ENCODE data around the gene SLC25A5. TPM values are rescaled to one million over a fixed set of nuclear protein-coding genes. Genes with fewer than 3 reads are reported as not detected.

The SLC25A5 gene
- total RNA-seq, 1 experiment from 2014 or later: 454 TPM

DNA sequence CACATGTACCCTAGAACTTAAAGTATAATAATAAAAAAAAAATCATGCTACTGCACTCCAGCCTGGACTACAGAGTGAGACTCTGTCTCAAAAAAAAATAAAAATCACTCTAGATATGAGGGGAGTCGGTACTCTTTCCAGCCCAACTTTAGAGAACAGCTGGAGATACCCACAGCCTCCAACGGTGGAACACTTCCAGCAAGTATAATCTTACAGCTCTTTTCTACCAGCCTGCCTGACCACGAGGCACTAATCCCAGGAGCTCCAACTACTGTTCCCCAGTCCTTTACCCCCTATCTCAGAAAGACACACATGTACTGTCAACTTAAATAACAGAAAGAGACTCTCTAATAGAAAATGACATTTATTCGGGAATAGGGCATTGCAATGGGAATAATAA lies 50.1 kb downstream of the SLC25A5 start:
- Mint-ChIP-seq H3K27ac (no peak overlapping the region), H3K4me3 (no peak overlapping the region), H3K9me3 (peaks cover 70 to 81% of the 10 kb centered on the region in 2 experiments)

More for the DNA sequence above, 50.1 kb downstream of the SLC25A5 start:
- Histone ChIP-seq H4K5ac (ENCODE audit: insufficient read length, low read depth, low read length) (no peak overlapping the region), H3K23me2 (ENCODE audit: insufficient read length, low read depth, low read length, poor library complexity, severe bottlenecking) (no peaks in the 10 kb centered on the region), H2BK20ac (ENCODE audit: low read depth, low read length, poor library complexity, severe bottlenecking) (no peak overlapping the region), H4K20me1 (ENCODE audit: control insufficient read depth, insufficient read depth, insufficient read length) (no peaks in the 10 kb centered on the region), H2AK5ac (ENCODE audit: insufficient read length, low read length) (no peak overlapping the region), H3K56ac (ENCODE audit: insufficient read length, low read depth, low read length) (no peak overlapping the region), H3K4me1 (ENCODE audit: insufficient read depth, low read length) (no peaks in the 10 kb centered on the region), H3K27me3 (ENCODE audit: insufficient read depth, low read length) (no peaks in the 10 kb centered on the region), H2BK12ac (ENCODE audit: insufficient read length, low read depth, low read length) (no peak overlapping the region), H3K27ac (ENCODE audit: insufficient read length, low read depth, low read length) (no peak overlapping the region), H2AFZ (ENCODE audit: low read length) (no peak overlapping the region), H4K91ac (ENCODE audit: insufficient read length, low read depth, low read length) (no peak overlapping the region), H3T11ph (ENCODE audit: low read length) (no peak overlapping the region), H4K8ac (replicated peaks; ENCODE audit: insufficient read length, low read depth, low read length) (no peak overlapping the region), H3K79me2 (ENCODE audit: insufficient read depth, low read length) (no peaks in the 10 kb centered on the region), H3K9me3 (ENCODE audit: control insufficient read depth, low read depth, low read length) (peaks cover 28% of the 10 kb centered on the region), H3K9ac (ENCODE audit: extremely low read depth, insufficient read length, low read length) (no peak overlapping the region), H3K4ac (ENCODE audit: low read depth, low read length) (no peak overlapping the region), H3K18ac (ENCODE audit: insufficient read length, low read depth, low read length) (no peak overlapping the region), H2BK5ac (ENCODE audit: insufficient read length, low read length) (no peak overlapping the region), H3K79me1 (ENCODE audit: insufficient read depth, low read depth, low read length, poor library complexity, severe bottlenecking) (no peaks in the 10 kb centered on the region), H3K4me2 (ENCODE audit: insufficient read depth, insufficient read length, low read length) (no peak overlapping the region), H3K14ac (ENCODE audit: insufficient read depth, low read length) (no peak overlapping the region), H2BK120ac (ENCODE audit: low read depth, low read length, poor library complexity, severe bottlenecking) (no peak overlapping the region), H3K23ac (ENCODE audit: insufficient read length, low read depth, low read length) (no peak overlapping the region), H2BK15ac (ENCODE audit: low read depth, low read length) (no peak overlapping the region)
- WGBS (ENCODE audit: extremely low coverage, insufficient read length, low lambda C conversion rate): no CpG with 5 or more reads among the region's 4 CpGs
- no peaks in the 10 kb centered on the region for H3K4me1 Mint-ChIP-seq
- peaks cover 0 to 2% (median 0%) of the 10 kb centered on the region in 3 experiments; a peak in 2 of 7 replicates for H3K36me3 Mint-ChIP-seq (ENCODE audit: insufficient read depth in 1 of 3, low read depth in 3 of 3)
- H3K27me3 Mint-ChIP-seq (ENCODE audit: low read depth): no peaks in the 10 kb centered on the region
- DNase-seq: no peak
- TF ChIP-seq, protein P1, sequence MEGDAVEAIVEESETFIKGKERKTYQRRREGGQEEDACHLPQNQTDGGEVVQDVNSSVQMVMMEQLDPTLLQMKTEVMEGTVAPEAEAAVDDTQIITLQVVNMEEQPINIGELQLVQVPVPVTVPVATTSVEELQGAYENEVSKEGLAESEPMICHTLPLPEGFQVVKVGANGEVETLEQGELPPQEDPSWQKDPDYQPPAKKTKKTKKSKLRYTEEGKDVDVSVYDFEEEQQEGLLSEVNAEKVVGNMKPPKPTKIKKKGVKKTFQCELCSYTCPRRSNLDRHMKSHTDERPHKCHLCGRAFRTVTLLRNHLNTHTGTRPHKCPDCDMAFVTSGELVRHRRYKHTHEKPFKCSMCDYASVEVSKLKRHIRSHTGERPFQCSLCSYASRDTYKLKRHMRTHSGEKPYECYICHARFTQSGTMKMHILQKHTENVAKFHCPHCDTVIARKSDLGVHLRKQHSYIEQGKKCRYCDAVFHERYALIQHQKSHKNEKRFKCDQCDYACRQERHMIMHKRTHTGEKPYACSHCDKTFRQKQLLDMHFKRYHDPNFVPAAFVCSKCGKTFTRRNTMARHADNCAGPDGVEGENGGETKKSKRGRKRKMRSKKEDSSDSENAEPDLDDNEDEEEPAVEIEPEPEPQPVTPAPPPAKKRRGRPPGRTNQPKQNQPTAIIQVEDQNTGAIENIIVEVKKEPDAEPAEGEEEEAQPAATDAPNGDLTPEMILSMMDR (conservative IDR thresholded peaks at IDR 0.05): no peak

Other genes with a start within 250 kb of the SLC25A5 start
- 133 TPM in 2 replicates for gene PGRMC1, start 232.2 kb upstream of the SLC25A5 start, total RNA-seq (2021)
- gene SLC25A43, start 69.1 kb upstream of the SLC25A5 start, total RNA-seq (2021): 3.7 and 4.2 TPM in 2 replicates
- 30.3 and 30.4 TPM in 2 replicates for gene STEEP1, start 97.0 kb downstream of the SLC25A5 start, total RNA-seq (2021)
- gene UBE2A, start 106.1 kb downstream of the SLC25A5 start, total RNA-seq (2021): 54.7 and 54.8 TPM in 2 replicates
- 15.1 and 15.2 TPM in 2 replicates for gene NKRF, start 138.0 kb downstream of the SLC25A5 start, total RNA-seq (2021)
- 22.9 and 23.1 TPM in 2 replicates for gene SEPTIN6, start 224.7 kb downstream of the SLC25A5 start, total RNA-seq (2021)